ENCODE measurements around the gene LDAF1.
"Not testable (repeated sequence)": the region's sequence is repeated elsewhere in the genome, so short reads cannot be mapped to it uniquely, and the experiment has no call there.

LDAF1 gene

GRCh38 chr16:21158208-21159110, at the start of gene LDAF1:
LDAF1 (plus strand) TSS chr16:21158674; CDS start chr16:21161183, 2,509 bp downstream.
- peak; percentile 10 for DNase-seq

DNA sequence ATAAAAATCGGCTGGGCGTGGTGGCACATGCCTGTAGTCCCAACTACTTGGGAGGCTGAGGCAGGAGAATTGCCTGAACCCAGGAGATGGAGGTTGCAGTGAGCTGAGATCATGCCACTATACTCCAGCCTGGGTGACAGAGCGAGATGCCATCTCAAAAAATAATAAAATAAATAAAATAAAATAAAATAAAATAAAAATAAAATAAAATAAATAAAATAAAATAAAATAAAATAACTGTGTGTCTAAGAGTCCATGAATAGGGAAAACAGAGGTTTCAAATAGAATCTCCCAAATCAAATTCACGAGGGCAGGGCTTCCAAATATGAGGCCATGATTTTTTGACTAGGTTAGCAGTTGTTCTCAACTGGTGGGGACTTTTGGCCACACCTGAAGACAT, 42.9 kb upstream of the LDAF1 start:
- DNase-seq: not testable (repeated sequence)

DNA sequence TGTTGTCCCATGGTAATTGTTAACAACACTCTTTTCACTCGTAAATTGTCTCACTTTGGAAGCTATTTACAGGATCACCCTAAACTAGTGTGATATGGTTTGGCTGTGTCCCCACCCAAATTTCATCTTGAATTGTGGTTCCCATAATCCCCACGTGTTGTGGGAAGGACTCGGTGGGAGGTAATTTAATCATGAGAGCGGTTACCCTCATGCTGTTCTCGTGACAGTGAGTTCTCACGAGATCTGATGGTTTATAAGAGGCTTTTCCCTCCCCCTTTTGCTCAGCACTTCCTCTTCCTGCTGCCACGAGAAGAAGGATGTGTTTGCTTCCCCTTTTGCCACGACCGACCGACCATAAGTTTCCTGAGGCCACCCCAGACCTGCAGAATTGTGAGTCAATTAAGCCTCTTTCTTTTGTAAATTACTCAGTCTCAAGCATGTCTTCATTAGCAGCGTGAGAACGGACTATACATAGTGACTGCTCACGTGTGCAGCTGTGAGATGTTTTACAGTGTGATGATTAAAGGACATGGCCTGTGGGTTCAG, 42.3 kb upstream of the LDAF1 start:
- DNase-seq: no peak

DNA sequence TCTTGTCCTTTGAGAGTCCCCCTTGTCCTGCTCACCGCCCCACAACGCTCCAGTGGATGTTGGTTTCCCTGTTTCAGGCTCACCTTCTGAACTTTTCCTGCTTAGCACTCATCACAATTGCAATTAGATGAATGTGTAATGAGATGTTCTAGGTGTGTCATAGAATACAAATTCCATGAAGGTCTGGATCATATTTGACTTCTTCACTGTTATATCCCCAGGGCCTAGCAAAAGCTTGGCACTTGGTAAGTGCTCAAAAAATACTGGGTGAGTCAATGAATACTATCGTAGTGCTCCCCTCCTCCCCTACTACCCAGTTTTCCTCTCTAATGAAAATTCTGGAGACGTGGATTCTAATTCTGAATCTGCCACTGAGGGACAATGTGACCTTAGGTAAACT, 40.9 kb upstream of the LDAF1 start:
- no peak for DNase-seq

DNA sequence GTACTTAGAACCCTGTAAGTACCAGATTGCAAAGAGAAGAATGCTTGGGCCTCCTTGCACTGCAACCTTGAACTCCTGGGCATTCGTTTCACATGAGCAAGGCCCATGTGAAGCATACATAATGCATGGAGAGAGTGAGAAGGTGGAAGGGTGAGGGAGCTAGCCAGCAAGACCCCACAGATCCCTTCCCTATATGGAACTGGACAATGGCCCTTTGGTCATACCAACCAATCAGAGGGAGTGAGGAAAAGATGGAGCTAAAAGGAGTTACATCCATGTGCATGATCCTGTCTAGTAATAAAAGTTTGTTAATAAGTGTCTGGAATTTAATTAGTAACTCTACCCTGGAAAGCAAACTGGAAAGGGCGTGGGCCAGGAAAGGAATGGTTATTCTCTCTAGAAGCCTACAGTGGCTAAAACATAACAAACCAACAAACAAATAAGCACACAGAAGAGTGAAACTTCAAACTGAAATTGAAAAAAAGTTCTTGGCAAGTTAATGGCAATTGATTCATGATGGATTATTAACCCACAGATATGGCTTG, 37.4 kb upstream of the LDAF1 start:
- DNase-seq: no peak

- no peak for DNase-seq
Observed at GRCh38 chr16:21125191-21125590, 33.3 kb upstream of the LDAF1 start.

DNA sequence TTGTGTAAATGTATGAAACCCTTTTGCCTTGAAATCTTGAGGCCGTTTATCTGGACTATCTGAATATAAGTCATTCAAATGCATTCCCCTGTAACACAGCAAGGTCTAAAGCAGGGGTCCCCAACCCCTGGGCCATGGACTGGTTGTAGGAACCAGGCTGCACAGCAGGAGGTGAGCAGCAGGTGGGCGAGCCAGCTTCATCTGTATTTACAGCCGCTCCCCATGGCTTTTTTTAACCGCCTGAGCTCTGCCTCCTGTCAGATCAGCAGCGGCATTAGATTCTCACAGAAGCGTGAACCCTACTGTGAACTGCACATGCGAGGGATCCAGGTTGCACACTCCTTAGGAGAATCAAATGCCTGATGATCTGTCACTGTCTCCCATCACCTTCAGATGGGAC, 32.0 kb upstream of the LDAF1 start:
- DNase-seq: no peak

DNA sequence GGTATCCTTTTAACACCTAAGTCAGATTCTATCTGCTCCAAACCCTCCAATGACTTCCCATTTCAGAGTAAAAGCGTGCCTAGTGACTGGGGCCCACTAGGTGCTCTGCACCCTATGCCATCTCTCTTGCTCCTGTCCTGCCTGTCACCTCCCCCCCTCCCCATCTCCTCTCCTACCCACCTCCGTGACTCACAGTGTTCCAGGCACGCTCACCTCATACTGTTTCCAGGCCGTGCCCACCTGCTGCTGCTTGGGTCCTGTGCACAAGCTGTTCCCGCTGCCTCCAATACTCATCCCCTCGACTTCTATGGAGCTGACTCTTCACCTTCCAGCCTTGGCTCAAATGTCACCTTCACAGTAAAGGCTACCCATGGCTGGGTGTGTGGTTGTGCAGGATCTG, 29.5 kb upstream of the LDAF1 start:
- DNase-seq: no peak

- no peak for DNase-seq
Observed at GRCh38 chr16:21130811-21131210, 27.7 kb upstream of the LDAF1 start.

DNA sequence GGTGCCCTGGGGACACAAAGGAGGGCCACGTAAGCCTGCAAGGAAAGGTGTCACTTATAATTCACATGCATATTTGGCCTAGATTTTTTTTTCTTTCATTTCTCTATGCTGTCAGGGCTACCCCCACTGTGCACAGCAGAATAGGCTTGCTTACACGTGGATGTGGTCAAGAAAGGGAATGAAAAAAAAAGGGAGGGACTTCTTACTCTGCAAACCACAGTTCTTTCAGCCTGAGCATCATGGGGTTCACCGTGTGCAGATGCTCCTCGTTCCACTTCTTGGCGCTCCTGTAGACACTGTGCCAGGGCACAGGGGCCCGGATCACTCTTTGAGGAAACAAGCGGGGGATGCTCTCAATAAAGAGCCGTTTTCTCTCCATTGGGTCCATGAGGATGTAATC, 24.4 kb upstream of the LDAF1 start:
- DNase-seq: no peak

- no peak for DNase-seq
Observed at GRCh38 chr16:21145738-21146137, 12.7 kb upstream of the LDAF1 start.

- peak; percentile 13 for DNase-seq
Observed at GRCh38 chr16:21150375-21151001, 8.0 kb upstream of the LDAF1 start, which contains the start of gene DNAH3. DNAH3 (minus strand) TSS chr16:21150846; CDS start chr16:21150319, 527 bp downstream.

- not testable (repeated sequence) for DNase-seq
Observed at GRCh38 chr16:21152160-21153030, 6.1 kb upstream of the LDAF1 start.

DNA sequence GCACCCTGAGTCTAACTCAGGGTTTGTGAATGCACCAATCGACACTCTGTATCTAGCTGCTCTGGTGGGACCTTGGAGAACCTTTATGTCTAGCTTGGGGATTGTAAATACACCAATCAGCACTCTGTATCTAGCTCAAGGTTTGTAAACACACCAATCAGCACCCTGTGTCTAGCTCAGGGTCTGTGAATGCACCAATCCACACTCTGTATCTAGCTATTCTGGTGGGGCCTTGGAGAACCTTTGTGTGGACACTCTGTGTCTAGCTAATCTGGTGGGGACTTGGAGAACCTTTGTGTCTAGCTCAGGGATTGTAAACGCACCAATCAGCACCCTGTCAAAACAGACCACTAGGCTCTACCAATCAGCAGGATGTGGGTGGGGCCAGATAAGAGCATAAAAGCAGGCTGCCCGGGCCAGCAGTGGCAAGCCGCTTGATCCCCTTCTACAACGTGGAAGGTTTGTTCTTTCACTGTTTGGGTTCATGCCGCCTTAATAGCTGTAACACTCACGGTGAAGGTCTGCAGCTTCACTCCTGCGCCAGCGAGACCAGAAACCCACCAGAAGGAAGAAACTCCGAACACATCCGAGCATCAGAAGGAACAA, 5.2 kb upstream of the LDAF1 start:
- DNase-seq: not testable (repeated sequence)

DNA sequence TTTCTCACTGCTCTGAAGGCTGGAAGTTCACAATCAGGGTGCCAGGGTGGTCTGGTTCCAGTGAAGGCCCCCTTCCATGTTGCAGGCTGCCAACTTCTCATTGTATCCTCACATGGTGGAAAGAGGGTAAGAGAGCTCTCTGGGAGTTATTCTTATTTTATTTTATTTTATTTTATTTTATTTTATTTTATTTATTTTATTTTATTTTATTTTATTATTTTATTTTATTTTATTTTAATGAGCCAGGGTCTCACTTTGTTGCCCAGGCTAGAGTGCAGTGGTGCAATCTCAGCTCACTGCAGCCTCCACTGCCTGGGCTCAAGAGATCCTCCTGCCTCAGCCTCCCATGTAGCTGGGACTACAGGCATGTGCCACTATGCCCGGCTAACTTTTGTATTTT, 2.5 kb upstream of the LDAF1 start:
- not testable (repeated sequence) for DNase-seq

- peak; percentile 6 for DNase-seq
Observed at GRCh38 chr16:21156767-21157467, 1.6 kb upstream of the LDAF1 start.

- no peak for DNase-seq
Observed at GRCh38 chr16:21157632-21158031, 842 bp upstream of the LDAF1 start.

- DNase-seq: no peak
Observed at GRCh38 chr16:21159281-21159951, 942 bp downstream of the LDAF1 start.

- DNase-seq: no peak
Observed at GRCh38 chr16:21160276-21160675, 1.8 kb downstream of the LDAF1 start.

DNA sequence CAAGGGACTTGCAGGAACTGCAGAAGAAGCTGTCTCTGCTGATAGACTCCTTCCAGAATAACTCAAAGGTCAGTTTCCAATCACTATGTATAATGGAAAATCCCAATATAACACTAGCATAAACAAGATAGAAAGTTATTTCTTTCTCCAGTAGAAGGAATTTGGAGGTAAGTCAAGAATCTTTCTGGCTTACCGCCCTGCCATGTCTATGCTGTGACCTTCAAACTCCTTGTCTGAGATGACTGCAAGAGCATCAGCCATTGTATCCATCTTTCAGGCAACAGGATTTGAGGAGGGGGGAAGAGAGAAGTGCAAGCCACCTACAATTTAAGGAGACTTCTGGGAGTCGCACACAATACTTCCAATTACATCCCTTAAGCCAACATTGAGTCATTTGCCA, 2.7 kb downstream of the LDAF1 start:
- DNase-seq: no peak

- no peak for DNase-seq
Observed at GRCh38 chr16:21162661-21163151, 4.2 kb downstream of the LDAF1 start.
